ENCODE results near the gene CLDN1.

CLDN1 gene

GRCh38 chr3:190321789-190322603 lies at the start of gene CLDN1:
CLDN1 (minus strand) TSS chr3:190322446; CDS start chr3:190322206, 240 bp downstream.
- DNase-seq: no peak

GRCh38 chr3:190371152-190371551 lies 48.9 kb upstream of the CLDN1 start:
- DNase-seq: no peak

GRCh38 chr3:190370369-190370768 lies 48.1 kb upstream of the CLDN1 start:
- DNase-seq: no peak

GRCh38 chr3:190369668-190370295 lies 47.5 kb upstream of the CLDN1 start:
- DNase-seq: no peak

- DNase-seq: no peak
Measured at GRCh38 chr3:190368881-190369280, 46.6 kb upstream of the CLDN1 start.

GRCh38 chr3:190366133-190366532 lies 43.9 kb upstream of the CLDN1 start:
- DNase-seq: no peak

- DNase-seq: no peak
Measured at GRCh38 chr3:190362258-190362657, 40.0 kb upstream of the CLDN1 start.

GRCh38 chr3:190361791-190362190 lies 39.5 kb upstream of the CLDN1 start:
- no peak for DNase-seq

- no peak for DNase-seq
Measured at GRCh38 chr3:190360228-190360627, 38.0 kb upstream of the CLDN1 start.

- DNase-seq: no peak
Measured at GRCh38 chr3:190359813-190360212, 37.6 kb upstream of the CLDN1 start.

GRCh38 chr3:190357468-190357867 lies 35.2 kb upstream of the CLDN1 start:
- DNase-seq: no peak

- no peak for DNase-seq
Measured at GRCh38 chr3:190356246-190356645, 34.0 kb upstream of the CLDN1 start.

GRCh38 chr3:190352861-190353457 lies 30.7 kb upstream of the CLDN1 start:
- DNase-seq: no peak

GRCh38 chr3:190346541-190346940 lies 24.3 kb upstream of the CLDN1 start:
- DNase-seq: no peak

GRCh38 chr3:190345878-190346277 lies 23.6 kb upstream of the CLDN1 start:
- no peak for DNase-seq

- DNase-seq: no peak
Measured at GRCh38 chr3:190345027-190345821, 23.0 kb upstream of the CLDN1 start.

GRCh38 chr3:190340071-190340470 lies 17.8 kb upstream of the CLDN1 start:
- no peak for DNase-seq

GRCh38 chr3:190339130-190339529 lies 16.9 kb upstream of the CLDN1 start:
- DNase-seq: no peak

GRCh38 chr3:190338717-190339116 lies 16.5 kb upstream of the CLDN1 start:
- no peak for DNase-seq

GRCh38 chr3:190337301-190337700 lies 15.1 kb upstream of the CLDN1 start:
- no peak for DNase-seq

GRCh38 chr3:190336516-190337189 lies 14.4 kb upstream of the CLDN1 start:
- no peak for DNase-seq

GRCh38 chr3:190333961-190334360 lies 11.7 kb upstream of the CLDN1 start:
- DNase-seq: no peak

All from SHP77 treated with DMSO at 0.1 percent for 48 hours (cell line).